ENCODE results near the gene VWA5B1. TPM values are rescaled to one million over a fixed set of nuclear protein-coding genes. Genes with fewer than 3 reads are reported as not detected.

The VWA5B1 gene
- total and polyA plus RNA-seq, 2 of the 4 experiments (the other 2 are of a cell fraction): not detected

GRCh38 chr1:20383631-20384030, 93.0 kb downstream of the VWA5B1 start:
- H2BK20ac ChIP-seq (ENCODE audit: low read depth, low read length): no peak overlapping the region
- no peak overlapping the region for H3K4me2 ChIP-seq (ENCODE audit: low read depth, low read length)
- dilution Hi-C loops (cut with HindIII; ENCODE audit: low sequenced_read_pairs, unreplicated experiment): no loop called here
- peaks cover 4% of the 10 kb centered on the region for H4K20me1 ChIP-seq (ENCODE audit: insufficient read depth, low read length)
- no peak overlapping the region for H3K56ac ChIP-seq (ENCODE audit: extremely low read depth, insufficient read depth, low read length)
- WGBS, 2 experiments (ENCODE audit: extremely low coverage in 2 of 2, insufficient read length in 1 of 2): 57% methylated on average over 2 of the region's 3 CpGs; no CpG with 5 or more reads in 1 of the 2 experiments
- no peaks in the 10 kb centered on the region for H3K9me3 ChIP-seq (ENCODE audit: control insufficient read depth, insufficient read depth, low read length)
- no TSS peak for BruUV-seq (replicated peaks)
- no peak overlapping the region for H4K5ac ChIP-seq (ENCODE audit: low read depth, low read length)
- no peak overlapping the region for H4K8ac ChIP-seq (ENCODE audit: low read depth in 2 of 2, low read length in 2 of 2)
- H2BK5ac ChIP-seq (ENCODE audit: low read depth, low read length, poor library complexity, severe bottlenecking): no peak overlapping the region
- no peak for DNase-seq
- H3K4me1 ChIP-seq (ENCODE audit: control insufficient read depth, insufficient read depth, low read length): peaks cover 10% of the 10 kb centered on the region; the same call in 1 of the 2 replicates
- H2AFZ ChIP-seq (replicated peaks; ENCODE audit: low read length, poor library complexity): no peak overlapping the region
- TF ChIP-seq RFX5 (IDR thresholded peaks at IDR 0.05; ENCODE audit: low read depth, low read length) (no peak), RAD21 (IDR thresholded peaks at IDR 0.05; ENCODE audit: low read length) (no peak), RCOR1 (IDR thresholded peaks at IDR 0.05; ENCODE audit: insufficient replicate concordance, low read length) (no peak), POLR2A (IDR thresholded peaks at IDR 0.05; ENCODE audit: low read depth, low read length) (no peak), MAFK (IDR thresholded peaks at IDR 0.05; ENCODE audit: low read depth, low read length) (no peak), MXI1 (IDR thresholded peaks at IDR 0.05; ENCODE audit: borderline replicate concordance, low read depth, low read length) (no peak), FOS (IDR thresholded peaks at IDR 0.05; ENCODE audit: low read depth, low read length) (no peak), SMC3 (IDR thresholded peaks at IDR 0.05; ENCODE audit: low read depth, low read length) (no peak), CEBPB (IDR thresholded peaks at IDR 0.05; ENCODE audit: low read depth, low read length) (no peak), BHLHE40 (IDR thresholded peaks at IDR 0.05; ENCODE audit: low read depth, low read length) (no peak), CHD1 (IDR thresholded peaks at IDR 0.05; ENCODE audit: low read depth, low read length) (no peak)
- TF ChIP-seq, protein P1, sequence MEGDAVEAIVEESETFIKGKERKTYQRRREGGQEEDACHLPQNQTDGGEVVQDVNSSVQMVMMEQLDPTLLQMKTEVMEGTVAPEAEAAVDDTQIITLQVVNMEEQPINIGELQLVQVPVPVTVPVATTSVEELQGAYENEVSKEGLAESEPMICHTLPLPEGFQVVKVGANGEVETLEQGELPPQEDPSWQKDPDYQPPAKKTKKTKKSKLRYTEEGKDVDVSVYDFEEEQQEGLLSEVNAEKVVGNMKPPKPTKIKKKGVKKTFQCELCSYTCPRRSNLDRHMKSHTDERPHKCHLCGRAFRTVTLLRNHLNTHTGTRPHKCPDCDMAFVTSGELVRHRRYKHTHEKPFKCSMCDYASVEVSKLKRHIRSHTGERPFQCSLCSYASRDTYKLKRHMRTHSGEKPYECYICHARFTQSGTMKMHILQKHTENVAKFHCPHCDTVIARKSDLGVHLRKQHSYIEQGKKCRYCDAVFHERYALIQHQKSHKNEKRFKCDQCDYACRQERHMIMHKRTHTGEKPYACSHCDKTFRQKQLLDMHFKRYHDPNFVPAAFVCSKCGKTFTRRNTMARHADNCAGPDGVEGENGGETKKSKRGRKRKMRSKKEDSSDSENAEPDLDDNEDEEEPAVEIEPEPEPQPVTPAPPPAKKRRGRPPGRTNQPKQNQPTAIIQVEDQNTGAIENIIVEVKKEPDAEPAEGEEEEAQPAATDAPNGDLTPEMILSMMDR (conservative IDR thresholded peaks at IDR 0.05; ENCODE audit: low read depth, low read length): no peak
- TF ChIP-seq, protein P2, sequence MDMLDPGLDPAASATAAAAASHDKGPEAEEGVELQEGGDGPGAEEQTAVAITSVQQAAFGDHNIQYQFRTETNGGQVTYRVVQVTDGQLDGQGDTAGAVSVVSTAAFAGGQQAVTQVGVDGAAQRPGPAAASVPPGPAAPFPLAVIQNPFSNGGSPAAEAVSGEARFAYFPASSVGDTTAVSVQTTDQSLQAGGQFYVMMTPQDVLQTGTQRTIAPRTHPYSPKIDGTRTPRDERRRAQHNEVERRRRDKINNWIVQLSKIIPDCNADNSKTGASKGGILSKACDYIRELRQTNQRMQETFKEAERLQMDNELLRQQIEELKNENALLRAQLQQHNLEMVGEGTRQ (IDR thresholded peaks at IDR 0.05; ENCODE audit: low read depth, low read length): no peak
- no peak overlapping the region for H3K23ac ChIP-seq (ENCODE audit: low read depth, low read length)
- H3K27ac ChIP-seq (ENCODE audit: insufficient read depth, low read length): no peak overlapping the region
- no peaks in the 10 kb centered on the region for H3K79me1 ChIP-seq (ENCODE audit: low read depth in 1 of 2, low read length in 2 of 2)
- H2AK9ac ChIP-seq (replicated peaks; ENCODE audit: low read depth, low read length, poor library complexity): no peak overlapping the region
- CTCF ChIA-PET: interaction anchor here (1.4 kb wide), 1 partner anchor 110 kb away, joined by 3 read pairs; no protein-coding TSS in a partner anchor
- POLR2A ChIA-PET (ENCODE audit: unreplicated experiment): no interaction called here
- no peak overlapping the region for H3K4ac ChIP-seq (ENCODE audit: low read depth, low read length)
- in situ Hi-C loops (cut with MboI; ENCODE audit: low sequenced_read_pairs): no loop called here
- H3K4me3 ChIP-seq (ENCODE audit: insufficient read depth, low read depth, low read length): no peak overlapping the region
- intact Hi-C loops (cut with micrococcal nuclease): no loop called here
- H2BK120ac ChIP-seq (ENCODE audit: low read depth, low read length): no peak overlapping the region
- no peak overlapping the region for H3K14ac ChIP-seq (replicated peaks; ENCODE audit: low read depth, low read length)
- H3K9me1 ChIP-seq (ENCODE audit: insufficient read depth, low read length): peaks cover 13% of the 10 kb centered on the region
- H3K27me3 ChIP-seq (ENCODE audit: control insufficient read depth, insufficient read depth, low read length): peaks cover 58% of the 10 kb centered on the region
- H4K91ac ChIP-seq (ENCODE audit: insufficient read depth, low read depth, low read length): no peak overlapping the region
- H3K9ac ChIP-seq (ENCODE audit: low read depth, low read length): no peak overlapping the region
- H3K36me3 ChIP-seq (ENCODE audit: control insufficient read depth, insufficient read depth, low read length): no peaks in the 10 kb centered on the region
- no peak overlapping the region for H3K18ac ChIP-seq (ENCODE audit: low read depth, low read length)
- no peak overlapping the region for H2BK15ac ChIP-seq (ENCODE audit: low read depth, low read length)
- no peak overlapping the region for H2AK5ac ChIP-seq (ENCODE audit: low read depth, low read length)
- ATAC-seq (ENCODE audit: low read depth): no peak

All from IMR-90 (cell line).